AG04450 (cell line): ENCODE results near the gene TBATA. TPM values are rescaled to one million over a fixed set of nuclear protein-coding genes. Genes with fewer than 3 reads are reported as not detected.

ENCODE experiments used
- CTCF ChIA-PET: fragments of 300-600, 350-600 bp; formaldehyde crosslinking; extraction: SDS; loops from one replicate; lab custom pipeline; 2022; ENCODE audit warnings: antibody characterized with exemption, inconsistent platforms; lab: Charles Lee
- POLR2A ChIA-PET: fragments of 350-600 bp; formaldehyde crosslinking; extraction: SDS; loops from one replicate; lab custom pipeline; 2021; ENCODE audit warnings: antibody characterized with exemption, inconsistent platforms; lab: Yijun Ruan, JAX
- DNase-seq: peaks from one replicate; pipeline ENCODE4 v3.0.0-alpha.2; 2011; ENCODE audit warnings: low read depth, low spot score
- H3K27ac ChIP-seq: one replicate; pipeline ENCODE4 v1.5.1; 2012; ENCODE audit warnings: low read depth, low read length, control low read depth
- H3K27me3 ChIP-seq: one replicate; pipeline ENCODE4 v1.6.0; 2012; ENCODE audit warnings: low read length; ENCODE audit not compliant: control insufficient read depth, insufficient read depth
- H3K4me3 ChIP-seq: 2 replicates; pipeline ENCODE4 v1.5.1; 2011; ENCODE audit warnings: mild to moderate bottlenecking, low read depth, low read length, control low read depth
- H3K9me3 ChIP-seq: 2 replicates; pipeline ENCODE4 v1.5.1; 2012; ENCODE audit warnings: low read length; ENCODE audit not compliant: control insufficient read depth, insufficient read depth
- polyA plus RNA-seq: library from polyadenylated mRNA; depleted of rRNA; stranded (reverse); fragments of >200 nt; gene quantifications from 2 replicates; pipeline ENCODE4 v1.2.3, GENCODE V29; 2011
- TF ChIP-seq, protein P1 (sequence below): IDR thresholded peaks from 2 replicates; pipeline ENCODE4 v1.5.1; 2011; ENCODE audit warnings: low read depth, low read length, control low read depth, inconsistent platforms

Gene TBATA
- polyA plus RNA-seq, 1 experiment = not detected

DNA sequence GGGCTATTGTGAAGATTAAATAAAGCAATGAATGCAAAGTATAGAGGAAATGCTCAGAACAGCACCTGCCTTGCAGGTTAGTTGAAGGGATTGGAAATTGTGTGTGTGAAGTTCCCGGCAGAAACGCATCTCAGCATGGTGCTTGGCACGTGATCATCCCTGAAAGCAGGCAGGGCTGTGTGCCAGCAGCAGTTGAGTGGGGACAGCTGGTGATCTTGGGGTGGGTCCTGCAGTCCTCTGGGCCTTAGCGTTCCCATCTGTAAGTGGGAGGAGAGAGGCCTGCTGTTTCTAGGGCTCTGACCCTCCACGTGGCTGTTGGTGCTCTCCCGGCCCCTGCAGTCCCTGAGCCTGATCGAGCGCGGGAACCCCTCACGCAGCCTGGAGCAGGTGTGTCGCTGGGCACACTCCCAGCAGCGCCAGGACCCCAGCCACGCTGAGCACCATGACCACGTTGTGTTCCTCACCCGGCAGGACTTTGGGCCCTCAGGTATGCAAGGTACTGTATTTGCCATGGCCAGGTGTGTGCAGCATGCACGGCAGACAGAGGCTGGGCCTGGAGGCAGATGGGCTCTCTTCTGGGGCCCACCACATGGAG, 55.3 kb downstream of the TBATA start:
- no peak overlapping the region for H3K27ac ChIP-seq
- DNase-seq = no peak
- POLR2A ChIA-PET = no interaction called here
- CTCF ChIA-PET = interaction anchor here (0.8 kb wide), 1 partner anchor 29 kb away, joined by 3 read pairs; no protein-coding TSS in a partner anchor
- H3K9me3 ChIP-seq = peaks cover 3% of the 10 kb centered on the region
- TF ChIP-seq, protein P1, sequence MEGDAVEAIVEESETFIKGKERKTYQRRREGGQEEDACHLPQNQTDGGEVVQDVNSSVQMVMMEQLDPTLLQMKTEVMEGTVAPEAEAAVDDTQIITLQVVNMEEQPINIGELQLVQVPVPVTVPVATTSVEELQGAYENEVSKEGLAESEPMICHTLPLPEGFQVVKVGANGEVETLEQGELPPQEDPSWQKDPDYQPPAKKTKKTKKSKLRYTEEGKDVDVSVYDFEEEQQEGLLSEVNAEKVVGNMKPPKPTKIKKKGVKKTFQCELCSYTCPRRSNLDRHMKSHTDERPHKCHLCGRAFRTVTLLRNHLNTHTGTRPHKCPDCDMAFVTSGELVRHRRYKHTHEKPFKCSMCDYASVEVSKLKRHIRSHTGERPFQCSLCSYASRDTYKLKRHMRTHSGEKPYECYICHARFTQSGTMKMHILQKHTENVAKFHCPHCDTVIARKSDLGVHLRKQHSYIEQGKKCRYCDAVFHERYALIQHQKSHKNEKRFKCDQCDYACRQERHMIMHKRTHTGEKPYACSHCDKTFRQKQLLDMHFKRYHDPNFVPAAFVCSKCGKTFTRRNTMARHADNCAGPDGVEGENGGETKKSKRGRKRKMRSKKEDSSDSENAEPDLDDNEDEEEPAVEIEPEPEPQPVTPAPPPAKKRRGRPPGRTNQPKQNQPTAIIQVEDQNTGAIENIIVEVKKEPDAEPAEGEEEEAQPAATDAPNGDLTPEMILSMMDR = no peak
- peaks cover 9% of the 10 kb centered on the region for H3K27me3 ChIP-seq
- H3K4me3 ChIP-seq = no peak overlapping the region

DNA sequence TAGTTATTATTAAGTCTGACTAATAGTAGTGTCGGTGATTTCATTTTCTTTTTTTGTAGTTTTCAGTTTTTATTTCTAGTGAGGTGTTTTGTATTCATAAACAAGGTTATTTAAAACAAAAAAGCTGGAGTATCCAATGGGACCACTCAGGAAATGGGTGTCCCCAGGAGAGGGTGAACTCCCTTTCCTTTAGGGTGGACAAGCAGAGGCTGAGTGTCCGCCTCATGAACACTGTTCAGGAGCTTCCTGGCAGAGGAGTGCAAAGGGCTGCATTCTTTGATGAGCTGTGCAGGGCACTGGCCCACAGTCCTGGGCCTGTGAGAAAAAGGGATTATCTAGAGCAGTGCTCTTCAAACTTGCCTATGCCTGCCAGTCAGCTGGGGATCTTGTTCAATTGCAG, 56.8 kb downstream of the TBATA start:
- Histone ChIP-seq H3K27me3 (peaks cover 12% of the 10 kb centered on the region), H3K27ac (no peak overlapping the region), H3K9me3 (no peaks in the 10 kb centered on the region; the same call in 1 of the 2 replicates), H3K4me3 (no peak overlapping the region)
- TF ChIP-seq, protein P1 = no peak
- ChIA-PET POLR2A (no interaction called here), CTCF (no interaction called here)
- DNase-seq = no peak

DNA sequence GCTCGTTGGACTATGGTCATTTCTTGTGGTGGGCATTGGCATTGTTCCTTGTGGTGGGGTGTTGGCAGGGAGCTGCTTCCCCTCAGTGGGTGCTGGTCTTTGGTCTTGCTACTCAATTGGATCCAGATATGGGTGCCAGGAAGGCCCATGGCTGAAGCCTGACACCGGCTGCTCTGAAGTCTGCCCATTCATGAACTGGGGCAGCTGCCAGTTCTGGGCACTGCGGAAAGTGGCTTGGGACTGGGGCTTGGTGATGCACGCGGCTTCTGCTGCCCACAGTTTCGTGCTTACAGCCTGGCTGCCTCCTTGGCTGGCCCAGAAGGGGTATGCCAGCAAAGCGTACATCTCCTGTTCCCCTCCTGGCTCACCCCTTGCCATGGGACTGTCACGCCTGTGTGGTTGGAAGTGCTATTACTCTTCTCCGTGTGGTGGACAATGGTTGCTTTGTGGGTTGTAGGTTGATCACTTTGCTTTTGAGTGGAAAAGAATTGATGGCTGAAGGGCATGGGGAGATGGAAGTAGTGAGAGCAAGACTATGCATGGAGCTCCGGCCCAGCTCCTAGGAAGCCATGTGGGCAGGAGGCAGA, 58.2 kb downstream of the TBATA start:
- DNase-seq = no peak
- Histone ChIP-seq H3K27me3 (peaks cover 12% of the 10 kb centered on the region), H3K27ac (no peak overlapping the region), H3K9me3 (no peaks in the 10 kb centered on the region; the same call in 1 of the 2 replicates), H3K4me3 (no peak overlapping the region)
- POLR2A ChIA-PET = no interaction called here
- CTCF ChIA-PET = no interaction called here
- TF ChIP-seq, protein P1 = no peak

DNA sequence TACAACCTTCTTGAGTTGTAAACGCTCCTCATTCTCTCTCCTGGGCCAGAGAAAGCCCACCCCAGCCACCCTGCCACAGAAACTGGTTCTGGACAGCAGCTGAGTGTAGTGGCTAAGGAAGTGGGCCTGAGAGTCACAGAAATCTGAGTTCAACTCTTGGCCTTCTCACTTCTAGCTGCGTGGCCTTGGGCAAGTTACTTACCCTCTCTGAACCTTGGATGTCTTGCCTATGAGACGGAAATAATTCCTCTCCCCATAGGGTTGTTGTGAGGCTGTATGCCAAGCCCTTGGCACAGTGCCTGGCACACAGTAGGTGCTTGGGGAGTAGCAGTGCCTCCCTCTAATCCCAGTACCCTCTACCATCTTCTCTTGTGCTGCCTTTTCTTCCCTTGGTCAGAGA, 61.4 kb downstream of the TBATA start:
- TF ChIP-seq, protein P1 = no peak
- Histone ChIP-seq H3K27ac (no peak overlapping the region), H3K4me3 (no peak overlapping the region), H3K9me3 (no peaks in the 10 kb centered on the region; the same call in 1 of the 2 replicates), H3K27me3 (peaks cover 6% of the 10 kb centered on the region)
- DNase-seq = no peak
- ChIA-PET POLR2A (no interaction called here), CTCF (no interaction called here)

DNA sequence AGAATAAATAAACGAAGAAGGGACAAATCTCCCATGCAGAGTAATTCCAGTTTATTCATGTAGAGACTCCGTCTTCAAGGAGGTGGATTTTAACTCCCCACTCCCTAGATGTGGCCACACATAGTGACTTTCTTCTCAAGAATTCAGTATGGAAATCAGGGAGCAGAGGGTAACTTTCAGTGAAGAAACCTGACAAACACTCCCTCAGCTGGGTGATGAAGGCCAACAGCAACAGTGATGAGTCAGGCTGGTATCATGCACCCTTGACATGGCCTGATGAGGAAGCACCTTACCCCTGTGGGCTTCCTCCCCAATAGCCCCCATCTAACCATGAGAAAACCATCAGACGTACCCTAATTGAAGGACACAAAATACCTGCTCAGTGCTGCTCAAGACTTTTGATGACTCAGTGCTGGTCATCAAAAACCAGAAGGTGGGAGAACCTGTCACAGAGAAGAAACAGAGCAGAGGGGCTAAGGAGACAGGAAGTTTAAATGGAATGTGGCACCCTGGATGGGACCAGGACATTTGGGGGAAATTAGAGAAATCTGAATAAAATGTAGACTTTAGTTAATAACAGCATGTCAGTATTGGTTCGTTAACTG, 62.3 kb downstream of the TBATA start:
- ChIA-PET POLR2A (no interaction called here), CTCF (interaction anchor here (0.6 kb wide), 1 partner anchor 175 kb away, joined by 4 read pairs; no protein-coding TSS in a partner anchor)
- no peak for DNase-seq
- TF ChIP-seq, protein P1 = no peak
- Histone ChIP-seq H3K9me3 (no peaks in the 10 kb centered on the region; the same call in 1 of the 2 replicates), H3K4me3 (no peak overlapping the region), H3K27me3 (peaks cover 6% of the 10 kb centered on the region), H3K27ac (no peak overlapping the region)
